Smooth muscle cell (in vitro differentiated cells): Measurements from ENCODE around the gene UBE3D. TPM values are rescaled to one million over a fixed set of nuclear protein-coding genes. Genes with fewer than 3 reads are reported as not detected.

Source experiments
- DNase-seq: peaks from one replicate; lab custom pipeline; 2025; ENCODE audit not compliant: unreplicated experiment; lab: John Stamatoyannopoulos, UW
- H2AFZ ChIP-seq: fragments of 200-600 bp; sonication (generic); 2 replicates; pipeline ENCODE4 v1.6.0; 2016; ENCODE audit warnings: antibody characterized with exemption, low read depth, mild to moderate bottlenecking
- H3F3A ChIP-seq: fragments of 200-600 bp; sonication (generic); 2 replicates; pipeline ENCODE4 v1.6.0; 2017; ENCODE audit warnings: antibody characterized with exemption, low read depth
- H3K27ac ChIP-seq: fragments of 200-600 bp; sonication (generic); 2 replicates; pipeline ENCODE4 v1.5.1; 2016; ENCODE audit warnings: low read depth, mild to moderate bottlenecking
- H3K27me3 ChIP-seq: fragments of 200-600 bp; sonication (generic); 2 replicates; pipeline ENCODE4 v1.6.1; 2016; ENCODE audit warnings: low read depth, mild to moderate bottlenecking
- H3K36me3 ChIP-seq: fragments of 200-600 bp; sonication (generic); 2 replicates; pipeline ENCODE4 v1.5.1; 2016; ENCODE audit warnings: low read depth
- H3K4me1 ChIP-seq: fragments of 200-600 bp; sonication (generic); 2 replicates; pipeline ENCODE4 v1.5.1; 2016; ENCODE audit warnings: low read depth
- H3K4me2 ChIP-seq: fragments of 200-600 bp; sonication (generic); 2 replicates; pipeline ENCODE4 v1.6.0; 2016; ENCODE audit warnings: mild to moderate bottlenecking
- H3K4me3 ChIP-seq: fragments of 200-600 bp; sonication (generic); 2 replicates; pipeline ENCODE4 v1.5.1; 2016; ENCODE audit warnings: mild to moderate bottlenecking
- H3K79me2 ChIP-seq: fragments of 200-600 bp; sonication (generic); 2 replicates; pipeline ENCODE4 v1.6.0; 2016; ENCODE audit warnings: low read depth, mild to moderate bottlenecking
- H3K9ac ChIP-seq: fragments of 200-600 bp; sonication (generic); 2 replicates; pipeline ENCODE4 v1.6.0; 2016; ENCODE audit warnings: low read depth
- H3K9me3 ChIP-seq: fragments of 200-600 bp; sonication (generic); replicated peaks from 2 replicates; pipeline ENCODE4 v1.5.1; 2016; ENCODE audit warnings: low read depth
- H4K20me1 ChIP-seq: fragments of 200-600 bp; sonication (generic); 2 replicates; pipeline ENCODE4 v1.6.0; 2016; ENCODE audit warnings: low read depth
- WGBS: methylation state at CpG from one replicate; pipeline ENCODE4 v1.1.7; 2016; ENCODE audit warnings: low lambda C conversion rate; 5-methylcytosine and 5-hydroxymethylcytosine counted together
- polyA plus RNA-seq: library from polyadenylated mRNA; unstranded; fragments of >200 nt; fragmentation: Nextera tagmentation; extraction: Ambion mirVana; gene quantifications from 2 replicates; pipeline ENCODE4 v1.2.1, GENCODE V29; 2016
- total RNA-seq: library from RNA; depleted of rRNA; stranded (reverse); fragments of >200 nt; gene quantifications from 2 replicates; pipeline ENCODE4 v1.2.3, GENCODE V29; 2014
- TF ChIP-seq, protein P1 (sequence below): fragments of 200-600 bp; sonication (generic); IDR thresholded peaks from 2 replicates; pipeline ENCODE4 v1.5.1; 2017; ENCODE audit warnings: borderline replicate concordance, mild to moderate bottlenecking, antibody characterized with exemption; ENCODE audit not compliant: insufficient read depth, poor library complexity, severe bottlenecking

Gene UBE3D
- total and polyA plus RNA-seq, 2 experiments from 2014 or later = 2.1 to 6.1 TPM

DNA sequence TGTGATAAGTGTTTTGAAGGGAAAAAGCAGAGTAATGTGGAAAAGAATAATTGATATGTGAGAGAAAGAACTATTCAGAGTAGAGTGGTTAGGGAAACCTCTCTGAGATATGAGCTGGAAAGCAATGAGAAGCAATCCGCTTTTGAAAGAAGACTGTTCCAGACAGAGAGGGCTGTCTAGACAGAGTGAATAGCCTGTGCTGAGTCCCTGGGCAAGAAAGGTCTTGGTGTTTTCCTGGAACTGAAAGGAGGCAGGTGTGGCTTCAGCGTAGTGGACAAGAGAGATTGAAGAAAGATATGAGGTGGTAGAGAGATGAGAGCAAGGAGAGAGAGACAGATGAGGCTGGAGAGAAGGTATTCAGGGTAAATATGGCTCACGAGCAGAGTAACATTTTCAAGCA is 190.8 kb downstream of the UBE3D start:
- TF ChIP-seq, protein P1, sequence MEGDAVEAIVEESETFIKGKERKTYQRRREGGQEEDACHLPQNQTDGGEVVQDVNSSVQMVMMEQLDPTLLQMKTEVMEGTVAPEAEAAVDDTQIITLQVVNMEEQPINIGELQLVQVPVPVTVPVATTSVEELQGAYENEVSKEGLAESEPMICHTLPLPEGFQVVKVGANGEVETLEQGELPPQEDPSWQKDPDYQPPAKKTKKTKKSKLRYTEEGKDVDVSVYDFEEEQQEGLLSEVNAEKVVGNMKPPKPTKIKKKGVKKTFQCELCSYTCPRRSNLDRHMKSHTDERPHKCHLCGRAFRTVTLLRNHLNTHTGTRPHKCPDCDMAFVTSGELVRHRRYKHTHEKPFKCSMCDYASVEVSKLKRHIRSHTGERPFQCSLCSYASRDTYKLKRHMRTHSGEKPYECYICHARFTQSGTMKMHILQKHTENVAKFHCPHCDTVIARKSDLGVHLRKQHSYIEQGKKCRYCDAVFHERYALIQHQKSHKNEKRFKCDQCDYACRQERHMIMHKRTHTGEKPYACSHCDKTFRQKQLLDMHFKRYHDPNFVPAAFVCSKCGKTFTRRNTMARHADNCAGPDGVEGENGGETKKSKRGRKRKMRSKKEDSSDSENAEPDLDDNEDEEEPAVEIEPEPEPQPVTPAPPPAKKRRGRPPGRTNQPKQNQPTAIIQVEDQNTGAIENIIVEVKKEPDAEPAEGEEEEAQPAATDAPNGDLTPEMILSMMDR = no peak
- H3K36me3 ChIP-seq = no peaks in the 10 kb centered on the region
- peak overlapping the region; percentile 43 for H3K27ac ChIP-seq
- H3K9me3 ChIP-seq = no peaks in the 10 kb centered on the region
- DNase-seq = no peak
- no peaks in the 10 kb centered on the region for H3K27me3 ChIP-seq
- H3K4me2 ChIP-seq = no peak overlapping the region
- no peaks in the 10 kb centered on the region for H3K4me1 ChIP-seq
- no peaks in the 10 kb centered on the region for H3F3A ChIP-seq
- H2AFZ ChIP-seq = no peak overlapping the region
- WGBS = 79% methylated on average over 3 of the region's 3 CpGs
- no peaks in the 10 kb centered on the region for H3K79me2 ChIP-seq
- no peak overlapping the region for H3K4me3 ChIP-seq
- no peaks in the 10 kb centered on the region for H4K20me1 ChIP-seq
- no peak overlapping the region for H3K9ac ChIP-seq

- no peak overlapping the region for H3K4me3 ChIP-seq
- no peak overlapping the region for H3K9ac ChIP-seq
- no peaks in the 10 kb centered on the region for H3K27me3 ChIP-seq
- H3K27ac ChIP-seq = no peak overlapping the region
- TF ChIP-seq, protein P1 = no peak
- DNase-seq = no peak
- H3F3A ChIP-seq = no peaks in the 10 kb centered on the region
- no peaks in the 10 kb centered on the region for H3K79me2 ChIP-seq
- H3K36me3 ChIP-seq = no peaks in the 10 kb centered on the region
- H3K4me1 ChIP-seq = no peaks in the 10 kb centered on the region
- no peak overlapping the region for H2AFZ ChIP-seq
- 100% methylated on average over 1 of the region's 1 CpG for WGBS
- no peak overlapping the region for H3K4me2 ChIP-seq
- H4K20me1 ChIP-seq = no peaks in the 10 kb centered on the region
- no peaks in the 10 kb centered on the region for H3K9me3 ChIP-seq
These were observed 193.5 kb downstream of the UBE3D start for GRCh38 chr6:82872185-82872584.

GRCh38 chr6:82870582-82871172 is 195.0 kb downstream of the UBE3D start:
- 95% methylated on average over 2 of the region's 2 CpGs for WGBS

More at GRCh38 chr6:82870582-82871172, 195.0 kb downstream of the UBE3D start:
- TF ChIP-seq, protein P1 = no peak
- Histone ChIP-seq H3K4me3 (no peak overlapping the region), H3F3A (no peaks in the 10 kb centered on the region), H3K79me2 (no peaks in the 10 kb centered on the region), H3K4me2 (no peak overlapping the region), H4K20me1 (no peaks in the 10 kb centered on the region), H3K36me3 (no peaks in the 10 kb centered on the region), H3K27ac (no peak overlapping the region), H3K27me3 (no peaks in the 10 kb centered on the region), H3K9ac (no peak overlapping the region), H3K4me1 (no peaks in the 10 kb centered on the region), H2AFZ (no peak overlapping the region), H3K9me3 (no peaks in the 10 kb centered on the region)
- DNase-seq = no peak
